Measurements from ENCODE around the gene GNAL. TPM values are rescaled to one million over a fixed set of nuclear protein-coding genes. Genes with fewer than 3 reads are reported as not detected.

Gene GNAL
- polyA plus RNA-seq, 4 donors, result 3.3 to 5.1 (median 4.0) TPM

Other genes with a start within 250 kb of the GNAL start
- not detected for gene SLC35G4, start 79.7 kb upstream of the GNAL start, polyA plus RNA-seq (ENCODE audit: insufficient read length in 4 of 4)
- 10 to 100 TPM; 50.5 to 54.8 (median 53.7) TPM for gene CHMP1B, start 162.1 kb downstream of the GNAL start, polyA plus RNA-seq (ENCODE audit: insufficient read length in 4 of 4)
- gene MPPE1, start 219.1 kb downstream of the GNAL start, polyA plus RNA-seq (ENCODE audit: insufficient read length in 4 of 4), result 10 to 100 TPM; 40.6 to 51.9 (median 43.8) TPM

All from right renal pelvis (tissue), 4 donors.